Measurements from ENCODE around the gene NAALADL2.

- TF ChIP-seq CTCF (conservative IDR thresholded peaks at IDR 0.05; ENCODE audit: low read depth, low read length) = no peak
- no peak for TF ChIP-seq EZH2 (IDR thresholded peaks at IDR 0.05; ENCODE audit: low read length, unreplicated experiment)
Measured at GRCh38 chr3:175447521-175447920, 588.4 kb downstream of the NAALADL2 start.
